Measurements from ENCODE around the gene RPL37. TPM values are rescaled to one million over a fixed set of nuclear protein-coding genes. Genes with fewer than 3 reads are reported as not detected.
A peak's percentile ranks its signal among the peaks of the same experiment; 100 is the strongest.

Gene RPL37
- total RNA-seq, 1 experiment from 2014 or later = 1,038 TPM

GRCh38 chr5:40776658-40776977, 58.4 kb downstream of the RPL37 start:
- Mint-ChIP-seq H3K36me3 (ENCODE audit: insufficient read depth, unreplicated experiment) (peaks cover 25% of the 10 kb centered on the region), H3K27ac (ENCODE audit: unreplicated experiment) (peak overlapping the region; percentile 63), H3K9me3 (ENCODE audit: low read depth, unreplicated experiment) (no peaks in the 10 kb centered on the region), H3K27me3 (ENCODE audit: unreplicated experiment) (no peaks in the 10 kb centered on the region), H3K4me3 (ENCODE audit: low read depth, unreplicated experiment) (peak overlapping the region; percentile 48), H3K4me1 (ENCODE audit: low read depth, unreplicated experiment) (peaks cover 33% of the 10 kb centered on the region)
- CTCF ChIA-PET = interaction anchor here (0.6 kb wide), 1 partner anchor 87 kb away, joined by 3 read pairs; no protein-coding TSS in a partner anchor
- no TSS peak for BruUV-seq (replicated peaks)
- intact Hi-C loops (cut with micrococcal nuclease; ENCODE audit: unreplicated experiment) = loop anchor here (1.0 to 5.0 kb wide), 2 partner anchors 8 to 66 kb away; partner anchors contain the start of gene CARD6
- DNase-seq = no peak
- no peak for TF ChIP-seq CTCF (IDR thresholded peaks at IDR 0.05; ENCODE audit: unreplicated experiment)

GRCh38 chr5:40775846-40776657, 59.0 kb downstream of the RPL37 start:
- DNase-seq = no peak
- Mint-ChIP-seq H3K27me3 (ENCODE audit: unreplicated experiment) (no peaks in the 10 kb centered on the region), H3K9me3 (ENCODE audit: low read depth, unreplicated experiment) (no peaks in the 10 kb centered on the region), H3K36me3 (ENCODE audit: insufficient read depth, unreplicated experiment) (peaks cover 25% of the 10 kb centered on the region), H3K27ac (ENCODE audit: unreplicated experiment) (peak overlapping the region; percentile 63), H3K4me1 (ENCODE audit: low read depth, unreplicated experiment) (peaks cover 28% of the 10 kb centered on the region), H3K4me3 (ENCODE audit: low read depth, unreplicated experiment) (peak overlapping the region; percentile 48)
- intact Hi-C loops (cut with micrococcal nuclease; ENCODE audit: unreplicated experiment) = loop anchor here (1.0 to 5.0 kb wide), 3 partner anchors 8 to 66 kb away; partner anchors contain the start of gene CARD6
- no peak for TF ChIP-seq CTCF (IDR thresholded peaks at IDR 0.05; ENCODE audit: unreplicated experiment)
- no TSS peak for BruUV-seq (replicated peaks)
- CTCF ChIA-PET = interaction anchor here (0.6 to 1.9 kb wide), 3 partner anchors 8 to 87 kb away, joined by 3 to 7 read pairs (median 4); no protein-coding TSS in a partner anchor

Other genes with a start within 250 kb of the RPL37 start
- gene PTGER4, start 155.3 kb downstream of the RPL37 start, total RNA-seq (2022) = 28.5 and 28.7 TPM in 2 replicates
- 11.3 and 14.0 TPM in 2 replicates for gene TTC33, start 79.3 kb downstream of the RPL37 start, total RNA-seq (2022)
- gene PRKAA1, start 36.8 kb downstream of the RPL37 start, total RNA-seq (2022) = 117 and 118 TPM in 2 replicates
- 5.9 and 8.2 TPM in 2 replicates for gene CARD6, start 6.1 kb upstream of the RPL37 start, total RNA-seq (2022)
- not detected in 2 replicates for gene C7, start 74.3 kb upstream of the RPL37 start, total RNA-seq (2022)
- gene MROH2B, start 236.1 kb upstream of the RPL37 start, total RNA-seq (2022) = not detected in 2 replicates

All from Calu3 (cell line).